Fibroblast of gingiva (primary cell): ENCODE data around the gene DNM3.

Experiments
- DNase-seq: peaks from one replicate; pipeline ENCODE4 v3.0.0-alpha.2; 2011; ENCODE audit warnings: low read depth

DNM3 gene

DNA sequence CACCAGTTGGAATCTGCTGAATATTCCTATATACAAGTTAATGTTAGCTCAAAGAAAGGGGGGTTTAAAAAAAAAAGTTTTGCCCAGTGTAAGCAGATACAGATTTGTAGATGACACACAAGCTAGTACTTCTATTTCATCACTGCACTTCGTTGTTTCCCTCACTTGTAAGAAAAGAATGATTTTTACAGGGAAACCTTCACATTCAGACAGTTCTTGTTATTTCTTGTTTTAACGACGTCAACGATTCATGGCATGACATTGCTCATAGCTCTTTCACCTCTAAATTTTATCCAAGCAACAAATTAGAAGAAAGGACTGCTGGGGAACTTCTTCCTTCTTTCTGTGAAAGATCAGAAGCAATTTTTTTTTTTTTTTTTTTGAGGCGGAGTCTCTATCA is 553.5 kb downstream of the DNM3 start:
- DNase-seq: peak; percentile 40

DNA sequence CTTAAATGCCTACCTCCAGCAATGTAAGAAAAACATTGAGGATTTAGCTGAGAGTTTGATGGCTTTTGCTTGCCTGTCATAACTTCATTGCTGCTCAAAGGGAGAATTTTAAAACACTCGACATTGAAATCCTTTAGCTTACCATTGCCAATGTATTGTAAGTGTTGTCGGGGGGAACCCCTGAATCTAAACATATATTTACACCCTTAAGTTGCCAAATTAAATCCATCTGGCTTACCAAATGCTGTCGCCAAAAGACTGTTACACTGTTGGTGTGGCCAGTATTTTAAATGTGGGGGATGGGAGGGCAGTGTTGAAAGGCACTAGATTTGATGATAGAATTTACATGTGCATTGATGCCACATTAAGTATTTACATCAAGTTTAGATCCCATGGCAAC is 554.3 kb downstream of the DNM3 start:
- DNase-seq: no peak

DNA sequence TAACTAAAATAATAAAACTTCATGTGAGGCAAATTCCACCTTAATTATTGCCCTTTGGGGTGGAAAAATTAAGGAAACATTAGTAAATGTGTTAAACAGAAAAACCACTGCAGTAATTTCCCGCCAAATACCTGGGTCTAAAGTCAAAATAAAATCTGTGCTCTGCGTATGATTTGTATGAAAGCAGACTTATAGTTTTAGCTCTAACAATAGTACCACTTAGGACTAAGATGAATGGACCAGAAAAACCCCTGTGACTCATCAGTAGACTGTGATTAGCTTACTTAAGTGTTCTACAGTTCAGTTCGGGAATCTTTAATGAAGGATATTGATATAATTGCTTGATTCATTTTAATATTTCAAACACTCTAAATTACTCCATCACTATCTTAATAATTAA is 555.9 kb downstream of the DNM3 start:
- no peak for DNase-seq

DNA sequence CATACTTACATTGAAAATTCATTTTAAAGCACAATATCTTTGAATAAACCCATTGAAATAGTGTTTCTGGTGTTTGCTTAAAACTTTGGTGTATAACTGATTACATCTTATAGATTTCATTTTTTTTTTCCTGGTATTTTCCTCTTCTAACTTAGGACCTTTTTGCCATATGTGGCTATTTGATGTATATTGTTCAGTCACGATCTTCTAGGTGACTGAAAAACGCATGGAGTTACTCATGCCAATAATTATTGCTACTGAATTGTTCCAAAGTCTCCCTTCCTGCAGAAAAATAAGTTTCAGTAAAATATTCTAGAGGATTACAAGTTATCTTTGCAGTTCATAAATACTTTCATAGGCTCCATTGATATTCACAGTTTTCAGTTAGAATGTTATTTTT is 556.3 kb downstream of the DNM3 start:
- no peak for DNase-seq

DNA sequence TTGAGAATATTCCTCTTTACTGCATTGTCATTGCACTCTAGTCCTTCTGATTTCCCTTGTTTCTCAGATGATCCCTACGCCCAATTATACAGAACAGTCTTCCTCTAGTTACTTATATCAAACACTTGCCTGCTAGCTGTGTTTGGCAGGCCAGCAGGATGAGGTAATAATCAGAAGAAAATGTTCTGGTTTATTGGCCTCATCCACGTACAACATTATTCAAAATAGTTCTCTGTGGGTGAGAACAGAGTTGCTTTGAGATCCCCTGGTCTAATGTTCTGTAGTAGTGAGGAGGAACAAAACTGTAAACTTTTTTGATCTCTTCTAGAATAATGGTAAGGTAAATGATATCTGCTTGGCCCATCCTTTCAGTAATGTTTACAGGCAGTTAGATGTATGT is 556.9 kb downstream of the DNM3 start:
- DNase-seq: no peak

DNA sequence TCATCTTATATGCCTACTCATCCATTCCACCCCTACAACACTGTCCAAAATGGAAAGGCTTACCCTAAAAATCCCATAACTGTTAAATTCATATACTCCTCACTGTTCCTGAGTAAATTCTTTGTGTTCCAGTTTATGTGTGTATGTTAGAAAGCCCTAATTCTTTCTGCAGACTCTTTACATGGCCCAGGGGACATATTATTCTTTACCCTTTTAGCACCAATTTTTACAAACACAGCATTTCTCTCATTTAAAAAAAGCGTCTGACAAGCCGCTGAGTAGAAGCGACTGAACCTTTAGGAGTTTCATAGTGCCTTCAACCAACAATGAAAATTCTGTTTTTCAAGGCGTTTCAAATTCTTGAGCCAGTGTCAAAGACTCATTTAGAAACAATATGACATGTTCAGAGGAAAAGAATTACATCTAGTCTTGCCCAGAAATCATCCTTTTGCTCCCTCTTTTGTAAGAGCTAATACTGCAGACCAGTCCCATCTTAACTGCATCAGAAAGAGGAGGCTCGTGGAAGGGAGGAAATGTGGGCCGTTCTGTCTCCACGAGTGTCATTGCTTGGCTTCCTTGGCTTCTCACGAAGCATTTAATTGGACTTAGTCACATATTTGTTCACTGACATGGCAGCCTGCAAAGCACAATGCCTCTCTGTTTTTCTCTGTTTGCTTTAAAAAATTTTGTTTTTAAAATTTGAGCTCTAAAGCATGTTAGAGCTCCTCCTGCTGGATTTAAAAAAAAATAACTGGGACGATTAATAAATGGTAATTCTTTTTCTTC is 557.9 kb downstream of the DNM3 start:
- DNase-seq: peak; percentile 93

DNA sequence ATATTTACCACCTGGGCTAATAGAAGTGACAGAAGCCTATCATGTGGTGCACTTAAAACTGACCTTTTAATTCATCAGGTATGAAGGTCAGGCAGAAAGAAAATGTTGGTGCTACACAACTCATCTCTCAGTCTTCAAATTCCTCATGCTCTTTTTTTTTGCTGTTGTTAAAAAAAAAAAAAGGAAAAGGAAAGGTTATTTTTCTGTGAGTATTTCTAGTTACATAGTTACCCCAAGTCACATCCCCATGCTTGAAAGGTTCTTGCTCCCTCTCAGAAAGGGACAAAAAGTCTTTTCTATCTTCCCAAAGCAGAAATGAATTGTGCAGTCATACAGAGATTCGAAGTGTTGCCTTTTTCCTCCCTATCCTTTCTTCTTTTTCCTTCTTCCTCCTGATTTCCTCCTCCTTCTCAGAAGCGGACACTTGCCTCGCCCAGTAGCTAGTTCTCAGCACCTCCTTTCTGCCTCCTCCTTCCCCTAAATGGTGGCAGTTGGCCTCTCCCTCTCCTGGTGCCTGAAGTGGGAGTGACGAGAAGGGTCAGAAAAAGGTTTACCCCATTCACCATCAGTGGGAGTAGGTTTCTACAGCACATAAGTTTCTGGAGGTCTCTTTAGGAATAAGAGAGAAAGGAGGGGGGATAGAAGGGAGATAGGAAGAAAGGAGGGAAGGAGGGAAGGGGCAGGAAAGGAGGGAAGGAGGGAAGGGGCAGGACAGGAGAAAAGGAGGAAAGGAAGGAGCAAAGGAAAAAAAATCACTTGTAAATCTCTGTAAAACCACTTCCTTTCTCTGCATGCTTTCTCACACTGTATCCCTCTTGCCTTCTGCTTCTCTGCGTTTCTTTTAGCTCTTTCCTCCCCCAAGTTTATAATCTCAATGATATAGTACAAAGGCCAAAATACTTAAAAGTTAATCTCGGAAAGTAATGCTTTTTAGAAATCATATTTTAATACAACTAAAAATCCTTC is 558.7 kb downstream of the DNM3 start:
- DNase-seq: no peak

DNA sequence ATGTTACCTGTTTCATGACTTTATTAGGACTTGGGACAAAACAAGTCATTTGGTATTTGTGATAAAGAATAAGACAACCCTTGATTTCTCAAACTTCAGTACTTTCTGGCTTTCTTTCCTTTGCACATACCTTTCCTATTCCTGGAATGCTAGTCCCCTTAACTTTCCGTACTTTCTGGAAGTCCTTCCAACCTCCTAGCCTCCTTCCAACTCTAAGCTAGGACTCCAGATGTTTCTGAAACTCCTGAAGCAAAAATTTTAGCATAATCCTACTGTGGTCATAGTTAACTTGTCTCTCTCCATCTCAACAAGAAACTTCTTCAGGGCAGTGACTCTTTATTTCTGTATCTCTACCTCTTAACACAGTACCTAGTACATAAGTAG is 559.4 kb downstream of the DNM3 start:
- DNase-seq: no peak

DNA sequence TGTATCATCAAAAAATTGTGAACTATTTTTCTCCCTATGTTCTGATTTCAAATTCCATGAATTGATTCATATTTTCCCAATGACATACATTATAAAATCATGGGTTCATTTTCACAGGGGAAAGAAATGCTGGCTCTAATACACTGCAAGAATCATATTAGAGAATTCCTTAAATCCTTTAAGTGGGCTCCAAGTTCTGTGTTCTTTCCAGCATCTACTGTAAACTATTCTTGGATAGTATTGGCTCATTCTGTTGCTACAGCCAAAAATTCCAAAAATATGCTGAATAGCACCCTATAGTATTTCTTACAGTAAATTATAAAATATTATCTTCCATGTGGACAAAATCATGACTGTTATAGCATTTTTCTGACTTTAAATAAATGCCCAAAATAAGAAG is 560.2 kb downstream of the DNM3 start:
- DNase-seq: no peak

DNA sequence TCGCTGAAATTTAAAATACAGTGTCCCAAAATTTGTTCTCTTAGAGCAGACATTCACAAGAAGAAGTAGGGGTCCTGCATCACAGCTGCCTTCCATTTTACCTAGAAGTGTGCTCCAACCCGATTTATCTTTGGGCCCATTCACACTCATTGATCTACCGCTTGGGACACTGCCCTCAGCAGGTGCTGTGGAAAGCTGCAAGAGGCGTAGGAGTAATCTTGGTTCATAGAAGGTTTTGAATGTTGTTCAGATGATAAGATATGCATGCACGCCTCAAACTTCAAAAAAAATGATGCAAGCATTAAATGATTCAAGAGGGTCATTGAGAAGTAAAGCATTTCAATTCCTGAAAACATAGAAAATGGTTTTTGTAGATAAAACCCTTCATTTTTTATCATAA is 560.6 kb downstream of the DNM3 start:
- no peak for DNase-seq

DNA sequence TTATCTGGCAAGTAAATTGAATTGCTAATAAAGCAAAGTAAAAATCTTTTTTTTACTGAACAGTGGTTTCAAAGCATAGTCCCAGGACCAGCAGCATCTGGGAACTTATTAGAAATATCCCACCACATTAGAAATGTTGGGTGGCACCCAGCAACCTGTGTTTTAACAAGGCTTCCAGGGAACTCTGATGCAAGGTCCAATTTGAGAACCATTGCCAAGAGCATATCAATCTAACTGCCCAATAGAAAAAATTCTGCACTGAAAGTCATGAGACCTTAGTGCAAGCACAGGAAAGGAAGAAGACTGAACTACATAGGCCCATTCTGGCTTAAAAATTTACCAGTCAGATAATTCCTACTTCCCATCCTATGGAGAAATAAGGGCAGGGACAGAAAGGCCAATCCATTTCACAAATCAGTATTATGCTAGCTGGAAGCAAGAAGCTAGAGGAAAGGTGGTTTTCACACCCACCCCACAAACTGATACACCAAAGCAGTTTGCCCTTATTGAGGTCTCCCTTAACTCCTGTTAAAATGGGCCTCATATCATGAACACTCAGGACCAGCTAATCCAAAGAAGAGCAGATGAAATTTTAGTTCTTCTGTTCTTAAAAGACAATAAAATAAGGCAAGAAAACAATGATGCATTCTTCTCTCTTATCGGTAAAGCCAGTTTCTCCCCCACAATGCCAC is 561.7 kb downstream of the DNM3 start:
- no peak for DNase-seq

DNA sequence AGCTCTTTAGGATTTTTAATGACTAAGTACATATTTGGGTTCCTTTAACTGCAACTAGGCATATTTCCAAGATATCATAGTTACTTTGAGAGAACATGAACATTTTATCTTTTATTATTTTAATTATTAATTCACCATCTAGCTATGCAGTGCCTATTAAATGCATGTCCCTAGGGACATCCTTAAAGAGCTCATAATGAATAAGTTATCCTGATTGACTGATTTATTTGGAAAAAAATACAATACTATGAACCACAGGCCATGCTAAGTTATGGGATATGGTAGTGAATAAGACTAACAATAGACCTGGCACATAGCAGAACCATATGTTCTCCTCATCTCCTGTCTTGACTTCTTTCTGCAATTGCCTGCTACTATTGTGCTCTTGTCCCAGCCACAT is 562.8 kb downstream of the DNM3 start:
- DNase-seq: no peak

DNA sequence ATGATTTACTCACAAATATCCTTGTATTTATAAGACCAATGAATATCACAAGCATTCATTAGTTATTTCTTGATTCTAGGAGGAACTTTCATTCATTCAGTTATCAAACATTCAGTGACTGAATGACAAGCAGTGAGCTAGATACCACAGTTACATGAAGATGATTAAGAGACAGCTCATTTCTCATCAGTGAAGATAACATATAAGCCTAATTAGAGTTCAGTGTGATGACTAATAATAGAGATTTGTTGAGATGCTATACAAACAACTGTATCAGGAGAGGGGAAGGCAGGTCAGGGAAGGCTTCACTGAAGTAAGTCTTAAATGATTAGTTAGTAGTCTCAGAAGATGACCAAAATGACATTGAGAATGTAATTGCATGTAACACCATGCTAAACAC is 564.6 kb downstream of the DNM3 start:
- DNase-seq: no peak

DNA sequence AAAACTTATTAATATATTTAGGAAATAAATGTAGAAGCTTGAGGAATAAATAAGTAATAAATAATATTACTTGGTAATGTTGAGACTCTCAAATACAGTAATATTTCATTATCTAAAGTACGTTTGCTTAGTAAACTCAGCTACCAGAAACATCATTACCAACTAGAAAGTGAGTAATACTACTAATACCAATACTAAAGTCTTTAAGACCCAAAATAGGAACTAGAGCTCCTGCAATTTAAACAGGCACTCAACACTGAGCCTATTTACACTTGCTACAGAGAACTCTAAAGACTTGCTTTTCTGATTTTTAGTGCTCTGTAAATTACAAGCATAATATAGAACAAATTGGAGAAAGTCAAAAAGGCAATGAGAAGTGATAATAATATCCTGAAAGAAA is 565.7 kb downstream of the DNM3 start:
- no peak for DNase-seq

DNA sequence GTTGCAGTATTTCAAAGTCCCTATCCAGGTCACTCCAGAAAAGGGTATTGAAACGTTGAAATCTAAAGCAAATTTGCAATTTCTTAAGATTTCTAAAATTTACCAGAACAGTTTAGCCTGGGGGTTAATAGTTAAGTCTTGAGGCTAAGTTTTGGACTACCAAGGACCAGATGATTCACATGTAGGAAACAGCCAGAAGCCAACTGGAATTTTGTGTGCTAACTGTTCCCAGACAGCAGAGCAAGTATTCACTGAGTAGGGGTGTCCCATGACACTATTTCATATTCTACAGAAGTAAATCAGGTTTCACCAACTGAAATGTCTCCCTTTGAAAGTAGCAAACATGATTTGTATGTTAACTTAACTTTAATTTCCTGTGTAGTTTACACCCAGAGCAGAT is 567.7 kb downstream of the DNM3 start:
- DNase-seq: peak; percentile 67

DNA sequence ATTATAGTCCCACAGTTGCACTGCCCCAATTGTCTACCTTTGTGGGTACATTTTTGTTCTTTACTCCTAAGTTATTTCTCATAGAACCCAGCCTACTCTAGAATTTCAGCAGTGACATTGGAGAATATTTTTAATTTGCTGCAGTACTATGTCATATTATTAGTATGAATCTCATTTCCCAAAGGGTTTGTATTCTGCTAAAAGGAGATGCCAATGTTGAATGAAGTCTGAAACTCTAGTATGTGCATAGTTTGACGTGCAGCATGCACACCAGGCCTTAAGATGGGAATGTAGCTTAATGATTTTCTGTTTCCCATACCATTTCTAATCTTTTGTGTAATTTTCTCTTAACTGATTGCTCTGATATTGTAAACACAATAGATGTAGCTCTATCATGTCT is 568.7 kb downstream of the DNM3 start:
- no peak for DNase-seq

DNA sequence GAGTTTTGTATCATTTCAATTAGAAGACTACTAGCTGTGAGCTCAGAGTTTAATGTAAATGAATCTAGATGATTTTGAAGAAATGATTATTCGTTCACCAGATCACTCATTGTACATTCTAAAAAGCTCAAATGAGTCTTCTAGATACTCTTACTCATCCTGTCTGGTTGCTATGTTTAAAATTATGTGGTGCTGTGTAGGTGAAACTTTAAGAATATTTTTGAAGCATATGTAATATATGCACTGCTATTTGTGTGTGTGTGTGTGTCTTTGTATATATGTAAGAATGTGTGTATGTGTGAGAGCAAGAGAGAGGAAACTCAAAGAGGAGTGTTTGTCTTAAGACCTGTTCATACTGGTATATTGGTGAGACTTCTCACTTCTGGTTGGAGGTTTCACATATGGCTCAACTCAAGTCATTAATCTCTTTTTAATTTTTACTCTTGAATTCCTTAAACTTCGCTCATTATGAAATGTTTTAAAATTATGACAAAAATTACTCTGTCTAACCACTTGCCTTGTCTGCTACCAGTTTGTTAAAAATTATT is 570.6 kb downstream of the DNM3 start:
- DNase-seq: no peak

DNA sequence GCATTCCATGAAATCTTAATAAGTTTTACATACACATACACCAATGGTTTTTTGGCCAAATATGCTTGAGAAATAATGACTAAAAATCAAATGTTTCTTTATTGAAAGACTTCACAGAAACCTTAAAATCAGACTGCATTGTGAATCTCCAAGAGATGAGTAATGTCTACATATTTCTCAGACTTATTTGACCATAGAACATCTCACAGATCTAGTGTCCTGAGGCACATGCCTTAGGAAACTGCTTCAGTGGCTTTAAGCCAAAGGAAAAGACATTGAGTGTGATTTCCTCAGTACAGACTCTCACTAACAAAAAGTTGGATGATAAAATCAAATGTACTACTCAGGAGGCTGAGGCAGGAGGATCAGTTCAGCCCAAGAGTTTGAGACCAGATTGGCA is 573.0 kb downstream of the DNM3 start:
- DNase-seq: peak; percentile 23

DNA sequence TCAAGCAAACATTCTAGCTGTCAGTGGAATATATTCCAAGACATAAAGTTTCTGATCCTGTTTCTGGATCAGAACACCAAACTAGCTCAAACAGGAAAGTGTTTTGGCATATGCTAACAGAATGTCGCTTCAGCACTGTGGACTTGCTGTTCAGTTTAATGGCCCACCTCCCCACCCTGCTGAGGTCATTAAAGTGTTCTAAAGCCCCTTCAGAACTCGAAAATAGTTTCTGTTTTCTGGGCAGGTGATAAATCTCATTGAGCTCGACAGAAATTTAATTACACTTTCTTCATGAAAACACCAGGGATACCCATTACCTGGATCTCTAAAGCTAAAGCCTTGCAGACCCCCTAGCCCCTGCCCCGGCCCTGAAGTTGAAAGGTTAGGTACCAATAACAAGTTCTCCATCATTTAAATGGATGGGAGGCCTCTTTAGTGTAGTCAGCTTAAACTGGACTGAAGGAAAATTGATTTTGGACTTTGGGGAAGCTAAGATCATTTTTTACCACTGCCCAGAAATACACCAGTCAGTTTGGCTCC is 575.3 kb downstream of the DNM3 start:
- DNase-seq: no peak

DNA sequence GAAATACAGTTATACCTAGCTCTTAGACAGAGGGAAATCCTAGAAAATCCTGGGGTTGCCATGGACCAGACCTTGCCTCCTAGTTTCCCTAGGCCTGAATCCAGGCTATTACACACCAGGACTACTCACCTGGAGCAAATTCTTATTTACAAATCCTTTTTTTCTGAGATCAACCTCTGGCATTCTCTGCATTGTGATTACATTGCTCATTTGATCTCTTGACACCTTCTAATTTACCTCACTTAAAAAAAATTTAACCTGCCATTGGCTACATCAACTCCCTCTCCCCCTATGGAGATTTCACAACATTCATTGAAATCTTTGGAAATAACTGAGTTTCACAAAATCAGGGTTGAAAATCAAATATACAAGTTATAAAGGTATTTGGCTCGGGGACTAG is 576.3 kb downstream of the DNM3 start:
- DNase-seq: no peak

DNA sequence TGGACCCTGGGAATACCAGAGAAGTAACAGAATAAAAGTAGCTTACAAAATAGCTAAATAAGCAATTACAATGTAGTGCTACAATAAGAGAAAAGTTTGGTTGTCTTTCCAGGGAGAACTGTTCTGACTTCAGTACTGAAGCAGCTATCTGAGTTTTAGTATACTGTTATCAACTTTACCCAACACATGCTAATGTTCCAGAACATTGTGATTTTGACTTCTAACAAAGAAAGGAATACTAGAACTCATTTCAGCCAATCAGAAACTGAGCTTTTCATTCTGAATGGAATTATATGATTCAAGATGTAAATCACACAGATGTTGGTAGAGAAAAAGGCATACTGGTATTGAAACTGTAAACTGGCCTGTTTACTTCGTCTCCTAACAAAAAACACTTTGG is 579.1 kb downstream of the DNM3 start, which contains the start of gene C1orf105:
TSS of gene C1orf105 (plus strand) at position 301 of the 400 bp plus-strand sequence. CDS start 201 bp downstream, outside the sequence.
- DNase-seq: no peak
